Gastroesophageal sphincter (tissue), 4 donors: ENCODE results near the gene NUP43. TPM values are rescaled to one million over a fixed set of nuclear protein-coding genes. Genes with fewer than 3 reads are reported as not detected.

Source experiments
- ATAC-seq: fragments of 150-250 bp; one replicate; pipeline ENCODE4 v1.9.1; 2016; ENCODE audit warnings: mild to moderate bottlenecking, moderate library complexity
- H3K27ac ChIP-seq, 4 donors: fragments of 200-600 bp; sonication (generic) in 3 of 4; 1 replicate in 3 of 4; 2 replicates in 1 of 4; pipeline ENCODE4 v1.5.1; 2016 to 2019
- H3K27me3 ChIP-seq: fragments of 200-600 bp; sonication (generic); one replicate; pipeline ENCODE4 v1.5.1; 2019
- H3K36me3 ChIP-seq, 2 donors: fragments of 200-600 bp; sonication (generic); one replicate each; pipeline ENCODE4 v1.5.1; 2019; ENCODE audit warnings: control low read depth in 1 of 2
- H3K4me1 ChIP-seq, 3 donors: fragments of 200-600 bp; sonication (generic); 1 replicate in 2 of 3; 2 replicates in 1 of 3; pipeline ENCODE4 v1.5.1; 2016 to 2019; ENCODE audit warnings: control low read depth in 2 of 3
- H3K4me3 ChIP-seq, 2 donors: fragments of 200-600 bp; sonication (generic); one replicate each; pipeline ENCODE4 v1.5.1; 2019; ENCODE audit warnings: mild to moderate bottlenecking in 1 of 2, moderate library complexity in 1 of 2
- H3K9me3 ChIP-seq, 3 donors: fragments of 200-600 bp; sonication (generic); one replicate each; pipeline ENCODE4 v1.5.1; 2017 to 2019; ENCODE audit warnings: control low read depth in 2 of 3
- EP300 ChIP-seq: sonication (generic); formaldehyde crosslinking; IDR thresholded peaks from one replicate; pipeline ENCODE4 v1.6.1; 2017; ENCODE audit warnings: antibody characterized with exemption, mild to moderate bottlenecking
- POLR2A ChIP-seq, 2 donors: fragments of 450-650 bp; IDR thresholded peaks; one replicate each; pipeline ENCODE4 v1.6.1; 2017; ENCODE audit warnings: antibody characterized with exemption in 2 of 2, mild to moderate bottlenecking in 2 of 2, moderate library complexity in 1 of 2
- POLR2AphosphoS5 ChIP-seq: sonication (generic); formaldehyde crosslinking; IDR thresholded peaks from one replicate; pipeline ENCODE4 v1.6.1; 2017; ENCODE audit warnings: antibody characterized with exemption
- WGBS, 2 donors: methylation state at CpG; one replicate each; pipeline ENCODE4 v1.1.5; 2018; ENCODE audit warnings: low coverage in 1 of 2; 5-methylcytosine and 5-hydroxymethylcytosine counted together
- total RNA-seq, 4 donors: library from RNA; depleted of rRNA; stranded (reverse); fragments of >200 nt; gene quantifications; one replicate each; pipeline ENCODE4 v1.1.0, GENCODE V29; 2016
- TF ChIP-seq, protein P1 (sequence below), 4 experiments: fragments of 200-600 bp in 2 of 4; fragments of 450-650 bp in 2 of 4; sonication (generic) in 1 of 4; IDR thresholded peaks; one replicate each; pipeline ENCODE4 v1.5.1; 2017 to 2019; ENCODE audit warnings: antibody characterized with exemption in 4 of 4, mild to moderate bottlenecking in 2 of 4, moderate library complexity in 2 of 4

The NUP43 gene, protein sequence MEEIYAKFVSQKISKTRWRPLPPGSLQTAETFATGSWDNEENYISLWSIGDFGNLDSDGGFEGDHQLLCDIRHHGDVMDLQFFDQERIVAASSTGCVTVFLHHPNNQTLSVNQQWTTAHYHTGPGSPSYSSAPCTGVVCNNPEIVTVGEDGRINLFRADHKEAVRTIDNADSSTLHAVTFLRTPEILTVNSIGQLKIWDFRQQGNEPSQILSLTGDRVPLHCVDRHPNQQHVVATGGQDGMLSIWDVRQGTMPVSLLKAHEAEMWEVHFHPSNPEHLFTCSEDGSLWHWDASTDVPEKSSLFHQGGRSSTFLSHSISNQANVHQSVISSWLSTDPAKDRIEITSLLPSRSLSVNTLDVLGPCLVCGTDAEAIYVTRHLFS
- total RNA-seq: 10 to 100 TPM; 15.0 to 29.4 (median 19.3) TPM

DNA sequence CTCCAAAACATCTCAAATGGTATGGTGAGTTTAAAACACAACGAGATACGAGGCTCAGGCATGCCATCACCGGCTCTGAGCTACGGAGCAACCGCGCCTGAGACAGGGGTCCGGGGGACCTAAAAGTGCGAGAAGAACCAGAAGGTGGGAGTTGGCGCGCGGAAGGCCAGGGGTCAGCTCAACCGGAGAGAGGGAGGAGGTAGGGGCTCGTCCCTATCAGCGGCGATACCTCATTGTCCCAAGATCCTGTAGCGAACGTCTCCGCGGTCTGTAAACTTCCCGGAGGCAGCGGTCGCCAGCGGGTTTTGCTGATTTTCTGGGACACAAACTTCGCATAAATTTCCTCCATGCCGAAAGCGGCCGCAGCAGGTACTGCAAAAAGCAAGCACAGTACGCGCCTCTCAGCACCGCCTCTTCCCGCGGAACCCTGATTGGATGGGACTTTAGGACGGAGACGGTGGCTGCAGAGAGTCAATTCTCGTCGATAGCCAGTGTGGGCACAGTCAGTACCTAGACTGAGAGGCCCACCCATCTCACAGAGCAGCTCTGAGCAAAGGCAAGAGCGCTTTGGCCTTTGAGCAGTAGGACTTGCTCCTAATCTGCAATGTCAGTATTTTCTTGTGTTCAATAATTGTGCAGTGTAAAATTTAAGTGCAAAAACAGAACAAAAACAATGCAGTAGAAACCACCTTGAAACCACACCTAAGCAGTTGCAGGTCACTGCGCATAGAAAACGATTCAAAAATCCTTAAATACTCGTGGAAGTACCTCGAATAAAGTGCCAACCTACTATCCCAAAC is at the start of gene NUP43:
Gene NUP43 (minus strand): TSS at position 383 of the 800 bp plus-strand sequence. CDS start 34 bp downstream, at position 349.
- 5 to 16% methylated on average over 14 to 28 of the region's 41 CpGs for WGBS, 2 donors
- peaks cover 0 to 37% (median 16%) of the 10 kb centered on the region in 3 donors for H3K4me1 ChIP-seq
- H3K27me3 ChIP-seq: no peaks in the 10 kb centered on the region
- peak; percentile 88 for TF ChIP-seq POLR2AphosphoS5
- TF ChIP-seq, protein P1, sequence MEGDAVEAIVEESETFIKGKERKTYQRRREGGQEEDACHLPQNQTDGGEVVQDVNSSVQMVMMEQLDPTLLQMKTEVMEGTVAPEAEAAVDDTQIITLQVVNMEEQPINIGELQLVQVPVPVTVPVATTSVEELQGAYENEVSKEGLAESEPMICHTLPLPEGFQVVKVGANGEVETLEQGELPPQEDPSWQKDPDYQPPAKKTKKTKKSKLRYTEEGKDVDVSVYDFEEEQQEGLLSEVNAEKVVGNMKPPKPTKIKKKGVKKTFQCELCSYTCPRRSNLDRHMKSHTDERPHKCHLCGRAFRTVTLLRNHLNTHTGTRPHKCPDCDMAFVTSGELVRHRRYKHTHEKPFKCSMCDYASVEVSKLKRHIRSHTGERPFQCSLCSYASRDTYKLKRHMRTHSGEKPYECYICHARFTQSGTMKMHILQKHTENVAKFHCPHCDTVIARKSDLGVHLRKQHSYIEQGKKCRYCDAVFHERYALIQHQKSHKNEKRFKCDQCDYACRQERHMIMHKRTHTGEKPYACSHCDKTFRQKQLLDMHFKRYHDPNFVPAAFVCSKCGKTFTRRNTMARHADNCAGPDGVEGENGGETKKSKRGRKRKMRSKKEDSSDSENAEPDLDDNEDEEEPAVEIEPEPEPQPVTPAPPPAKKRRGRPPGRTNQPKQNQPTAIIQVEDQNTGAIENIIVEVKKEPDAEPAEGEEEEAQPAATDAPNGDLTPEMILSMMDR (IDR thresholded peaks at IDR 0.05): peak; percentile 32 to 83 (median 76)
- TF ChIP-seq POLR2A (IDR thresholded peaks at IDR 0.05): peak; percentile 22 to 38
- no peak for TF ChIP-seq EP300
- H3K27ac ChIP-seq: peak within 1 kb of the TSS; percentile 45 to 87 (median 83)
- no peaks in the 10 kb centered on the region for H3K9me3 ChIP-seq
- peak; percentile 76 for ATAC-seq
- H3K36me3 ChIP-seq: peaks cover 0 to 23% of the 10 kb centered on the region in 2 donors
- H3K4me3 ChIP-seq: peak within 1 kb of the TSS; percentile 69

DNA sequence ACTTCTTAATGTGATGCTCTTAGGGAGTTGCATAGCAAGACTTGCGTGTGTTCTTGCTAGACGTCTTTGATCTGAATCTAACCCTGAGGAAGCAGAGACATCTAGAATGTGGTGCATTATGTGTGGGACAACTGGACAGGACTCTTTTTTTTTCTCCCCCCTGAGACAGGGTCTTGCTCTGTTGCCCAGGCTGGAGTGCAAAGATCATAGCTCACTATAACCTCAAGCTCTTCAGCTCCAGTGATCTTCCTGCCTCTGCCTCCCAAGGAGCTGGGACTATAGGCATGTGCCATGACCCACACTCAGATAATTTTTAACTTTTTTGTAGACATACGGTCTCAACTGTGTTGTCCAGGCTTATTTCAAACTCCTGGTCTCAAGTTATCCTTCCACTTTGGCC is 37.2 kb upstream of the NUP43 start:
- whole genome bisulfite sequencing, 2 donors: 93 to 94% methylated on average over 2 to 3 of the region's 3 CpGs
- TF ChIP-seq, protein P1 (IDR thresholded peaks at IDR 0.05): no peak
- no peak for TF ChIP-seq EP300
- no peak for TF ChIP-seq POLR2A (IDR thresholded peaks at IDR 0.05)
- H3K9me3 ChIP-seq: no peaks in the 10 kb centered on the region

DNA sequence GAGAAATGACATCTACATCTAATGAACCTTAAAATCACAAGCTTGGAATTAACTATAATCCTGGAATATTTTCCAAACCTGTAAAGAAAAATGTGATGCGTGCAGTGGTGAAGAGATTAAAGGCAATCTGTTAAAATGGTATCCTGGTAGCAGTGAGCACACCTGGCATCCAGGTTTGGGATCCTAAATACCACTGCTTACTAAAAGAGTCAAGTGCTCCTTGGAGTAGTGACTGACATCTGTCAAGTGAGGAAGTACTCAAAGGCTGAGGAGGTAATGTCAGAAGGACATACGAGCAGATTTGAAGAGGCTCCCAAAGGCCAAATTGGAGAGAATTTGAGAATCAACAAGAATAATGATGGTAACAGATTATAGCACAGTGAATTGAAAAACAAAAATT is 36.0 kb upstream of the NUP43 start:
- H3K36me3 ChIP-seq: peaks cover 0 to 50% of the 10 kb centered on the region in 2 donors
- no peak overlapping the region for H3K27ac ChIP-seq
- WGBS, 2 donors: 82 to 83% methylated on average over 2 of the region's 2 CpGs
- no peak overlapping the region for H3K4me3 ChIP-seq
- no peaks in the 10 kb centered on the region for H3K27me3 ChIP-seq
- no peaks in the 10 kb centered on the region for H3K9me3 ChIP-seq
- no peaks in the 10 kb centered on the region for H3K4me1 ChIP-seq
- ATAC-seq: no peak
- TF ChIP-seq, protein P1 (IDR thresholded peaks at IDR 0.05): no peak
- no peak for TF ChIP-seq POLR2AphosphoS5
- TF ChIP-seq EP300: no peak
- TF ChIP-seq POLR2A (IDR thresholded peaks at IDR 0.05): no peak

More for the DNA sequence above, 37.2 kb upstream of the NUP43 start:
- Histone ChIP-seq H3K27me3 (no peaks in the 10 kb centered on the region), H3K4me1 (no peaks in the 10 kb centered on the region), H3K36me3 (peaks cover 0 to 42% of the 10 kb centered on the region in 2 donors), H3K27ac (no peak overlapping the region), H3K4me3 (no peak overlapping the region)
- no peak for ATAC-seq

DNA sequence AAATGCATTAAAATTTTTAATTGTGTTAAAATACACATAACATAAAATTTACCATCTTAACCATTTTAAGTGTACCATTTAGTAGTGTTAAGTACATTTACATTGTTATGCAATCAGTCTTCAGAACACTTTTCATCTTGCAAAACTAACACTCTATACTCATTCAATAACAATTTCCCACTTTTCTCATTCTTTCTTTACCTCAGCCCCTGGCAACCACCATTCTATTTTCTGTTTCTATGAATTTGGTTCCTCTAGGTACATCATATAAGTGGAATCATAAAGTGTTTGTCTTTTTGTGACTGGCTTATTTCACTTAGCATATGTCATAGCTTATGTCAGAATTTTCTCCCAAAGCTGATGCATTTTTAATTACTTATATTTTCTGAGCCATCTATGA is 35.4 kb upstream of the NUP43 start:
- no peak for ATAC-seq
- Histone ChIP-seq H3K36me3 (peaks cover 0 to 54% of the 10 kb centered on the region in 2 donors), H3K27ac (no peak overlapping the region), H3K27me3 (no peaks in the 10 kb centered on the region), H3K4me1 (no peaks in the 10 kb centered on the region), H3K9me3 (no peaks in the 10 kb centered on the region), H3K4me3 (no peak overlapping the region)
- TF ChIP-seq, protein P1 (IDR thresholded peaks at IDR 0.05): no peak
- TF ChIP-seq POLR2AphosphoS5 (no peak), POLR2A (IDR thresholded peaks at IDR 0.05) (no peak), EP300 (no peak)
